ENCODE results near the gene TEAD2.
A peak's percentile ranks its signal among the peaks of the same experiment; 100 is the strongest.

TEAD2 gene

GRCh38 chr19:49344505-49345423 lies 17.5 kb downstream of the TEAD2 start:
- no peaks in the 10 kb centered on the region for H3K36me3 ChIP-seq (ENCODE audit: control insufficient read depth, insufficient read depth, low read length)
- H3K9ac ChIP-seq = no peak overlapping the region
- no peaks in the 10 kb centered on the region for H3K27me3 ChIP-seq (ENCODE audit: control insufficient read depth, insufficient read depth, low read length)
- H3K4me3 ChIP-seq (ENCODE audit: low read depth, low read length) = no peak overlapping the region
- H3K27ac ChIP-seq = no peak overlapping the region
- no peaks in the 10 kb centered on the region for H3K9me3 ChIP-seq (ENCODE audit: control insufficient read depth, low read length)
- H2AFZ ChIP-seq = no peak overlapping the region
- no peak overlapping the region for H3K4me2 ChIP-seq (ENCODE audit: low read length)
- no peaks in the 10 kb centered on the region for H3K79me2 ChIP-seq
- no peak for TF ChIP-seq CTCF (IDR thresholded peaks at IDR 0.05)
- no peaks in the 10 kb centered on the region for H3K4me1 ChIP-seq

- H3K79me2 ChIP-seq = no peaks in the 10 kb centered on the region
- TF ChIP-seq CTCF (IDR thresholded peaks at IDR 0.05) = no peak
- H3K9ac ChIP-seq = no peak overlapping the region
- H3K4me2 ChIP-seq (ENCODE audit: low read length) = no peak overlapping the region
- H3K4me3 ChIP-seq (ENCODE audit: low read depth, low read length) = no peak overlapping the region
- peaks cover 6% of the 10 kb centered on the region for H3K4me1 ChIP-seq
- H3K27ac ChIP-seq = no peak overlapping the region
- no peaks in the 10 kb centered on the region for H3K36me3 ChIP-seq (ENCODE audit: control insufficient read depth, insufficient read depth, low read length)
- H2AFZ ChIP-seq = no peak overlapping the region
- no peaks in the 10 kb centered on the region for H3K9me3 ChIP-seq (ENCODE audit: control insufficient read depth, low read length)
- no peaks in the 10 kb centered on the region for H3K27me3 ChIP-seq (ENCODE audit: control insufficient read depth, insufficient read depth, low read length)
Observed at GRCh38 chr19:49343123-49343522, 19.1 kb downstream of the TEAD2 start.

GRCh38 chr19:49342291-49342721 lies 19.9 kb downstream of the TEAD2 start:
- Histone ChIP-seq H3K4me2 (ENCODE audit: low read length) (no peak overlapping the region), H3K4me3 (ENCODE audit: low read depth, low read length) (no peak overlapping the region), H3K4me1 (peaks cover 6% of the 10 kb centered on the region), H3K27me3 (ENCODE audit: control insufficient read depth, insufficient read depth, low read length) (no peaks in the 10 kb centered on the region), H3K79me2 (no peaks in the 10 kb centered on the region), H3K27ac (no peak overlapping the region), H3K9ac (no peak overlapping the region), H2AFZ (no peak overlapping the region), H3K9me3 (ENCODE audit: control insufficient read depth, low read length) (no peaks in the 10 kb centered on the region), H3K36me3 (ENCODE audit: control insufficient read depth, insufficient read depth, low read length) (no peaks in the 10 kb centered on the region)
- no peak for TF ChIP-seq CTCF (IDR thresholded peaks at IDR 0.05)

- Histone ChIP-seq H2AFZ (no peak overlapping the region), H3K27ac (peak overlapping the region; percentile 15), H3K36me3 (ENCODE audit: control insufficient read depth, insufficient read depth, low read length) (no peaks in the 10 kb centered on the region), H3K4me3 (ENCODE audit: low read depth, low read length) (no peak overlapping the region), H3K79me2 (no peaks in the 10 kb centered on the region), H3K4me1 (peaks cover 6% of the 10 kb centered on the region), H3K27me3 (ENCODE audit: control insufficient read depth, insufficient read depth, low read length) (no peaks in the 10 kb centered on the region), H3K9me3 (ENCODE audit: control insufficient read depth, low read length) (no peaks in the 10 kb centered on the region), H3K9ac (no peak overlapping the region), H3K4me2 (ENCODE audit: low read length) (no peak overlapping the region)
- no peak for TF ChIP-seq CTCF (IDR thresholded peaks at IDR 0.05)
Observed at GRCh38 chr19:49340865-49341718, 21.1 kb downstream of the TEAD2 start.

Data from parathyroid adenoma (tissue), 2 donors.